GM12878 (cell line): ENCODE data around the gene F13A1. TPM values are rescaled to one million over a fixed set of nuclear protein-coding genes. Genes with fewer than 3 reads are reported as not detected.

ENCODE experiments used
- ATAC-seq: fragments of 200-7000 bp; cut with Tn5 transposase; 3 replicates; pipeline ENCODE4 v1.9.1; 2020; ENCODE audit warnings: mild to moderate bottlenecking, moderate library complexity
- BruUV-seq: library from RNA; stranded (reverse); fragments of 400-500 nt; replicated peaks from 2 replicates; lab custom pipeline; 2021; lab: Mats Ljungman, UMichigan
- CTCF ChIA-PET: fragments of 300-600 bp; sonication (Branson Sonifier 250); formaldehyde crosslinking; extraction: SDS; loops from one replicate; lab custom pipeline; 2021; ENCODE audit warnings: inconsistent platforms; lab: Yijun Ruan, JAX
- POLR2A ChIA-PET: fragments of 350-600 bp; formaldehyde crosslinking; extraction: SDS; loops from one replicate; lab custom pipeline; 2021; ENCODE audit warnings: inconsistent platforms; lab: Charles Lee
- RAD21 ChIA-PET: fragments of 300-600 bp; sonication (Branson Sonifier 250); formaldehyde crosslinking; loops from one replicate; lab custom pipeline; 2023; ENCODE audit warnings: antibody characterized with exemption; ENCODE audit not compliant: unreplicated experiment; lab: Charles Lee
- SMC1A ChIA-PET: fragments of 300-600 bp; sonication (Branson Sonifier 250); formaldehyde crosslinking; loops from one replicate; lab custom pipeline; 2023; ENCODE audit not compliant: unreplicated experiment, uncharacterized antibody; lab: Charles Lee
- DNase-seq: peaks from one replicate; pipeline ENCODE4 v3.0.0-alpha.2; 2011; ENCODE audit warnings: low read depth, low spot score
- FAIRE-seq: peaks from 3 replicates; lab custom pipeline; 2011; peaks lifted over from hg19 to GRCh38; lab: Jason Lieb, UNC
- H2AFZ ChIP-seq: 2 replicates; pipeline ENCODE4 v1.6.0; 2011; ENCODE audit warnings: low read depth, low read length, control low read depth; ENCODE audit not compliant: control insufficient read depth
- H3K27ac ChIP-seq: 2 replicates; pipeline ENCODE4 v1.5.1; 2011; ENCODE audit warnings: control low read depth; ENCODE audit not compliant: control insufficient read depth, insufficient read depth
- H3K27me3 ChIP-seq, 2 experiments: replicated peaks in 1 of 2; 2 replicates each; pipeline versions ENCODE4 v1.6.0 to v1.6.1; 2011; ENCODE audit warnings: low read length in 1 of 2; ENCODE audit not compliant: control insufficient read depth in 2 of 2, insufficient read depth in 2 of 2
- H3K36me3 ChIP-seq, 2 experiments: 2 replicates each; pipeline ENCODE4 v1.5.1; 2011; ENCODE audit warnings: low read length in 1 of 2; ENCODE audit not compliant: control insufficient read depth in 2 of 2, insufficient read depth in 2 of 2
- H3K4me1 ChIP-seq: 2 replicates; pipeline ENCODE4 v1.6.1; 2011; ENCODE audit warnings: mild to moderate bottlenecking, low read length, moderate library complexity, mixed read lengths; ENCODE audit not compliant: control insufficient read depth, insufficient read depth
- H3K4me2 ChIP-seq: 2 replicates; pipeline ENCODE4 v1.6.0; 2011; ENCODE audit warnings: control low read depth; ENCODE audit not compliant: control insufficient read depth, insufficient read depth
- H3K4me3 ChIP-seq: fragments of 200-600 bp; sonication (generic); 2 replicates; pipeline ENCODE4 v1.5.1; 2016
- H3K79me2 ChIP-seq: 2 replicates; pipeline ENCODE4 v1.6.0; 2011; ENCODE audit warnings: low read length; ENCODE audit not compliant: control insufficient read depth, insufficient read depth
- H3K9ac ChIP-seq: 2 replicates; pipeline ENCODE4 v1.8.0; 2011; ENCODE audit warnings: low read length, control low read depth, mixed read lengths; ENCODE audit not compliant: control insufficient read depth, insufficient read depth
- H3K9me3 ChIP-seq: replicated peaks from 3 replicates; pipeline ENCODE4 v1.5.1; 2011; ENCODE audit warnings: mild to moderate bottlenecking, low read length; ENCODE audit not compliant: control insufficient read depth, insufficient read depth
- H4K20me1 ChIP-seq: 2 replicates; pipeline ENCODE4 v1.6.0; 2011; ENCODE audit not compliant: control insufficient read depth, insufficient read depth
- BCL3 ChIP-seq: IDR thresholded peaks from 2 replicates; pipeline ENCODE4 v1.6.1; 2011; ENCODE audit warnings: borderline replicate concordance, low read depth, mild to moderate bottlenecking, moderate library complexity, low read length; ENCODE audit not compliant: insufficient read depth, poor library complexity, severe bottlenecking
- BMI1 ChIP-seq: fragments of 450-650 bp; IDR thresholded peaks from 2 replicates; pipeline ENCODE4 v1.6.1; 2016; ENCODE audit warnings: mild to moderate bottlenecking, moderate library complexity, borderline replicate concordance
- BRCA1 ChIP-seq: IDR thresholded peaks from 2 replicates; pipeline ENCODE4 v1.6.1; 2011; ENCODE audit warnings: low read depth, low read length, improper control_type of control experiment
- E2F8 ChIP-seq: fragments of 450-650 bp; IDR thresholded peaks from 2 replicates; pipeline ENCODE4 v1.6.1; 2018; ENCODE audit warnings: mild to moderate bottlenecking, low read depth, moderate library complexity; ENCODE audit not compliant: partially characterized antibody
- IKZF2 ChIP-seq, 2 experiments: fragments of 450-650 bp; IDR thresholded peaks; 2 replicates each; pipeline ENCODE4 v1.6.1; 2017; ENCODE audit warnings: mild to moderate bottlenecking in 2 of 2, moderate library complexity in 2 of 2
- LARP7 ChIP-seq: fragments of 450-650 bp; IDR thresholded peaks from 2 replicates; pipeline ENCODE4 v1.6.1; 2017; ENCODE audit warnings: mild to moderate bottlenecking
- MEF2B ChIP-seq: fragments of 450-650 bp; IDR thresholded peaks from 2 replicates; pipeline ENCODE4 v1.6.1; 2018; ENCODE audit warnings: mild to moderate bottlenecking, moderate library complexity; ENCODE audit not compliant: partially characterized antibody, poor library complexity, severe bottlenecking
- NFXL1 ChIP-seq: fragments of 450-650 bp; IDR thresholded peaks from 2 replicates; pipeline ENCODE4 v1.6.1; 2017; ENCODE audit warnings: antibody characterized with exemption, mild to moderate bottlenecking, borderline replicate concordance
- NR2C1 ChIP-seq: fragments of 450-650 bp; IDR thresholded peaks from 2 replicates; pipeline ENCODE4 v1.6.1; 2017; ENCODE audit warnings: antibody characterized with exemption, mild to moderate bottlenecking, moderate library complexity
- NR2C2 ChIP-seq: IDR thresholded peaks from 2 replicates; pipeline ENCODE4 v1.6.1; 2011; ENCODE audit warnings: borderline replicate concordance, low read depth; ENCODE audit not compliant: control insufficient read depth, insufficient read length
- POLR2AphosphoS2 ChIP-seq: IDR thresholded peaks from 2 replicates; pipeline ENCODE4 v1.6.1; 2011; ENCODE audit warnings: low read depth, mild to moderate bottlenecking, low read length, improper control_type of control experiment, moderate library complexity
- RAD51 ChIP-seq: fragments of 450-650 bp; IDR thresholded peaks from 2 replicates; pipeline ENCODE4 v1.6.1; 2016; ENCODE audit warnings: moderate library complexity, mild to moderate bottlenecking, inconsistent platforms
- RB1 ChIP-seq: fragments of 450-650 bp; formaldehyde crosslinking; IDR thresholded peaks from 2 replicates; pipeline ENCODE4 v1.6.1; 2017; ENCODE audit warnings: mild to moderate bottlenecking, borderline replicate concordance
- RELB ChIP-seq: fragments of 450-650 bp; IDR thresholded peaks from 2 replicates; pipeline ENCODE4 v1.6.1; 2017; ENCODE audit warnings: low read depth, mild to moderate bottlenecking, moderate library complexity
- RUNX3 ChIP-seq: IDR thresholded peaks from 2 replicates; pipeline ENCODE4 v1.6.1; 2012; ENCODE audit warnings: low read length, inconsistent platforms
- SPI1 ChIP-seq: IDR thresholded peaks from 2 replicates; pipeline ENCODE4 v1.6.1; 2011; ENCODE audit warnings: low read depth, mild to moderate bottlenecking, low read length, moderate library complexity, borderline replicate concordance; ENCODE audit not compliant: insufficient read depth
- ZBTB33 ChIP-seq: fragments of 450-650 bp; IDR thresholded peaks from 2 replicates; pipeline ENCODE4 v1.6.1; 2017; ENCODE audit warnings: mild to moderate bottlenecking
- WGBS: methylation state at CpG from one replicate; pipeline ENCODE4 v1.1.6; 2016; ENCODE audit warnings: low lambda C conversion rate; ENCODE audit not compliant: insufficient replicate concordance, insufficient coverage; ENCODE audit errors: missing lambda C conversion rate; 5-methylcytosine and 5-hydroxymethylcytosine counted together
- in situ Hi-C: fragments of 300-500 bp; cut with MboI; formaldehyde crosslinking; loops from 9 replicates; pipeline ENCODE4 v1.14.3; 2018; ENCODE audit warnings: mixed read lengths
- intact Hi-C: fragments of 100-400 bp; cut with micrococcal nuclease; formaldehyde crosslinking; loops from one replicate; pipeline ENCODE4 v1.14.2; 2022; ENCODE audit not compliant: unreplicated experiment
- polyA plus RNA-seq, 11 experiments: library from polyadenylated mRNA; depleted of rRNA in 4 of 11; unstranded in 6 of 11; stranded (reverse) in 5 of 11; fragments of >200 nt; fragmentation: Nextera tagmentation in 4 of 11; fragmentation: Illumina TruSeq in 1 of 11; extraction: Ambion mirVana in 4 of 11; extraction: Trizol in 1 of 11; gene quantifications; 1 replicate in 1 of 11; 2 replicates in 10 of 11; pipeline versions ENCODE4 v1.2.1 to v1.2.3, GENCODE V29; 2011 to 2016; ENCODE audit warnings: inconsistent platforms in 2 of 11, missing spikeins in 2 of 11, low read depth in 1 of 11
- total RNA-seq, 4 experiments: library from RNA; depleted of rRNA in 3 of 4; stranded (reverse); fragments of >200 nt in 3 of 4; fragmentation: Illumina TruSeq in 1 of 4; extraction: Trizol in 1 of 4; gene quantifications; 2 replicates each; pipeline versions ENCODE4 v1.2.1 to v1.2.3, GENCODE V29; 2013 to 2021

F13A1 gene
- total and polyA plus RNA-seq, 10 of the 15 experiments (the other 5 are each of a cell fraction or from before 2014, with no cell fraction given), result 0.48 to 1.8 (median 1.0) TPM

GRCh38 chr6:6256259-6256658 is 64.2 kb downstream of the F13A1 start:
- CTCF ChIA-PET, result no interaction called here
- FAIRE-seq, result no peak
- POLR2A ChIA-PET, result no interaction called here

More at GRCh38 chr6:6256259-6256658, 64.2 kb downstream of the F13A1 start:
- H3K27ac ChIP-seq, result no peak overlapping the region
- WGBS, result 29% methylated on average over 4 of the region's 4 CpGs
- in situ Hi-C loops, result no loop called here
- no peaks in the 10 kb centered on the region for H3K36me3 ChIP-seq
- no peaks in the 10 kb centered on the region; a peak in 1 of 4 replicates for H3K27me3 ChIP-seq
- ATAC-seq, result no peak
- H3K4me2 ChIP-seq, result no peak overlapping the region
- BruUV-seq, result no TSS peak
- no peak for TF ChIP-seq ZBTB33
- TF ChIP-seq RUNX3, result no peak
- TF ChIP-seq BRCA1, result no peak
- TF ChIP-seq NFXL1, result no peak
- no peak for TF ChIP-seq IKZF2 (IDR thresholded peaks at IDR 0.05)
- no peak for TF ChIP-seq NR2C2
- no peak for TF ChIP-seq SPI1
- no peak for TF ChIP-seq BMI1
- TF ChIP-seq NR2C1, result no peak
- TF ChIP-seq POLR2AphosphoS2, result no peak
- TF ChIP-seq LARP7, result no peak
- TF ChIP-seq E2F8, result no peak
- TF ChIP-seq RELB, result no peak
- TF ChIP-seq MEF2B, result no peak
- TF ChIP-seq RB1, result no peak
- TF ChIP-seq BCL3, result no peak
- TF ChIP-seq RAD51, result no peak
- TF ChIP-seq, all 136 proteins: peak for 0
- Histone ChIP-seq H3K4me3 (no peak overlapping the region), H2AFZ (no peak overlapping the region), H3K9me3 (no peaks in the 10 kb centered on the region), H3K9ac (no peak overlapping the region), H3K4me1 (no peaks in the 10 kb centered on the region), H3K79me2 (no peaks in the 10 kb centered on the region), H4K20me1 (no peaks in the 10 kb centered on the region)
- RAD21 ChIA-PET, result no interaction called here
- intact Hi-C loops, result no loop called here
- SMC1A ChIA-PET, result interaction anchor here (0.8 to 2.2 kb wide), 3 partner anchors 10 to 15 kb away, joined by 3 to 7 read pairs (median 4); no protein-coding TSS in a partner anchor
- DNase-seq, result no peak
